SK-N-SH (cell line): Measurements from ENCODE around the gene RAB6B.

Source experiments
- EZH2phosphoT487 ChIP-seq: fragments of 200-600 bp; sonication (generic); IDR thresholded peaks from 2 replicates; pipeline ENCODE4 v1.6.1; 2017; ENCODE audit warnings: low read depth, mixed run types, mild to moderate bottlenecking, antibody characterized with exemption, moderate library complexity, borderline replicate concordance
- JUND ChIP-seq: IDR thresholded peaks from 2 replicates; pipeline ENCODE4 v1.4.0; 2012

GRCh38 chr3:133869586-133869985, 26.1 kb downstream of the RAB6B start:
- TF ChIP-seq JUND (no peak), EZH2phosphoT487 (no peak)
